Psoas muscle (tissue), 8 donors: ENCODE results near the gene PIM3. TPM values are rescaled to one million over a fixed set of nuclear protein-coding genes. Genes with fewer than 3 reads are reported as not detected.

ENCODE experiments used
- ATAC-seq, 4 donors: fragments of 200-7000 bp; cut with Tn5 transposase; one replicate each; pipeline ENCODE4 v1.9.1; 2020; ENCODE audit warnings: moderate library complexity in 3 of 4, mild to moderate bottlenecking in 2 of 4
- DNase-seq, 2 donors: peaks; one replicate each; pipeline ENCODE4 v3.0.0-alpha.2; 2020
- H3K27ac ChIP-seq: fragments of 200-600 bp; one replicate; pipeline ENCODE4 v1.8.0; 2022
- H3K27me3 ChIP-seq, 3 donors: fragments of 200-600 bp in 1 of 3; one replicate each; pipeline versions ENCODE4 v1.6.1 to v1.8.0; 2013 to 2022; ENCODE audit warnings: low read length in 2 of 3, mild to moderate bottlenecking in 2 of 3, moderate library complexity in 1 of 3; ENCODE audit not compliant: insufficient read depth in 3 of 3
- H3K36me3 ChIP-seq, 2 donors: fragments of 200-600 bp in 1 of 2; one replicate each; pipeline versions ENCODE4 v1.6.1 to v1.8.0; 2013 to 2022; ENCODE audit warnings: low read depth in 1 of 2, mild to moderate bottlenecking in 1 of 2, moderate library complexity in 1 of 2; ENCODE audit not compliant: insufficient read depth in 1 of 2
- H3K4me1 ChIP-seq: fragments of 200-600 bp; one replicate; pipeline ENCODE4 v1.8.0; 2022
- H3K4me3 ChIP-seq: fragments of 200-600 bp; one replicate; pipeline ENCODE4 v1.8.0; 2022; ENCODE audit warnings: mild to moderate bottlenecking
- H3K9me3 ChIP-seq: fragments of 200-600 bp; one replicate; pipeline ENCODE4 v1.8.0; 2022
- CTCF ChIP-seq: fragments of 200-600 bp; IDR thresholded peaks from one replicate; pipeline ENCODE4 v1.8.0; 2022; ENCODE audit warnings: antibody characterized with exemption
- WGBS, 3 donors: extraction: QIAGEN DNeasy Blood & Tissue Kit; methylation state at CpG; one replicate each; pipeline versions ENCODE4 v1.1.6 to v1.1.7; 2013; 5-methylcytosine and 5-hydroxymethylcytosine counted together
- intact Hi-C, 2 donors: fragments of 100-400 bp; cut with DNase I; formaldehyde crosslinking; loops; one replicate each; pipeline versions ENCODE4 v1.11.0 to v1.14.2; 2022
- polyA plus RNA-seq, 3 donors: library from polyadenylated mRNA; stranded (reverse); fragments of 200-250 nt; gene quantifications; one replicate each; pipeline ENCODE4 v1.2.3, GENCODE V29; 2013
- total RNA-seq, 4 donors: library from RNA; stranded (reverse); fragmentation: NEBNext Ultra II Directional in 2 of 4; extraction: Animal tissue kit (Norgen Biotek cat#: 25700) in 2 of 4; gene quantifications; one replicate each; pipeline versions ENCODE4 v1.2.1 to v1.2.4, GENCODE V29; 2021 to 2023
- donor health status: healthy with polysubstance abuse.
- donor health status: DM: no; HTN: no; CAD: no; lungs with moderate emphysema.
- donor health status: Bipolar disorder and iron deficiency.
- donor health status: healthy.
- donor health status: DM: yes; HTN: yes; CAD: no.
- donor health status: DM: no; HTN: no; CAD: no.
- donor health status: DM: no; HTN: no; CAD: no.
- donor health status: DM: yes; HTN: yes; CAD: no.

The PIM3 gene
- total and polyA plus RNA-seq, 7 donors = 40.5 to 128 (median 79.0) TPM

- H3K27ac ChIP-seq = no peak overlapping the region
- DNase-seq = no peak
- intact Hi-C loops = loop anchor here (5.0 to 10.0 kb wide), 2 partner anchors 156 to 262 kb away; partner anchors contain the start of gene TRABD (in 1 of the 2)
- peaks cover 4% of the 10 kb centered on the region for H3K4me1 ChIP-seq
- WGBS, 3 donors = 91 to 93% (median 93%) methylated on average over 20 to 25 of the region's 25 CpGs
- no peaks in the 10 kb centered on the region for H3K9me3 ChIP-seq
- H3K4me3 ChIP-seq = no peak overlapping the region
- ATAC-seq = no peak
- H3K36me3 ChIP-seq = peaks cover 5 to 51% of the 10 kb centered on the region in 2 donors
- TF ChIP-seq CTCF = no peak
- no peaks in the 10 kb centered on the region for H3K27me3 ChIP-seq
Observed at GRCh38 chr22:49922926-49923325, 37.6 kb upstream of the PIM3 start.

DNA sequence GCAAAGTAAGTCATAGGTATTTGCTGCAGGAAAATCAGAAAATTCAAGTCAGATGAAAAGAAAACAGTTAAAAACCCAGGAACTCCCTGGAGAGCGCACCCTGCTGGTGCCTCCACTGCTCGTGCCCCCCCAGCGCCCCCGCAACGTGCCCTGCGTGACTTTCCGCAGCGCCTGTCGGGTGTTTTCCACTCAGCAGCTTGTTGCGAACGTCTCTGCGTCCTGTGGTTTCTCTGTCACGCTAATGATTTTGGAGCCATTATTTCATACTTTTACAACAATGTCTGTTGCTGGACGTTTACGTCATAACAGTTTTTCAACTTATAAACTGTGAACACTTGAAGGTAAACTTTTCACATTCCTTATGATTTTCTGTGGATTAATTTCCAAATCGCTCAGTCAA, 37.1 kb upstream of the PIM3 start:
- H3K36me3 ChIP-seq = peaks cover 5 to 51% of the 10 kb centered on the region in 2 donors
- H3K9me3 ChIP-seq = no peaks in the 10 kb centered on the region
- no peak overlapping the region for H3K27ac ChIP-seq
- no peak overlapping the region for H3K4me3 ChIP-seq
- intact Hi-C loops = loop anchor here (5.0 to 10.0 kb wide), 2 partner anchors 156 to 261 kb away; partner anchors contain the start of gene TRABD (in 1 of the 2)
- no peaks in the 10 kb centered on the region for H3K27me3 ChIP-seq
- 79 to 88% (median 82%) methylated on average over 16 of the region's 16 CpGs for WGBS, 3 donors
- TF ChIP-seq CTCF = no peak
- DNase-seq (no peak), ATAC-seq (no peak)
- H3K4me1 ChIP-seq = peaks cover 4% of the 10 kb centered on the region

DNA sequence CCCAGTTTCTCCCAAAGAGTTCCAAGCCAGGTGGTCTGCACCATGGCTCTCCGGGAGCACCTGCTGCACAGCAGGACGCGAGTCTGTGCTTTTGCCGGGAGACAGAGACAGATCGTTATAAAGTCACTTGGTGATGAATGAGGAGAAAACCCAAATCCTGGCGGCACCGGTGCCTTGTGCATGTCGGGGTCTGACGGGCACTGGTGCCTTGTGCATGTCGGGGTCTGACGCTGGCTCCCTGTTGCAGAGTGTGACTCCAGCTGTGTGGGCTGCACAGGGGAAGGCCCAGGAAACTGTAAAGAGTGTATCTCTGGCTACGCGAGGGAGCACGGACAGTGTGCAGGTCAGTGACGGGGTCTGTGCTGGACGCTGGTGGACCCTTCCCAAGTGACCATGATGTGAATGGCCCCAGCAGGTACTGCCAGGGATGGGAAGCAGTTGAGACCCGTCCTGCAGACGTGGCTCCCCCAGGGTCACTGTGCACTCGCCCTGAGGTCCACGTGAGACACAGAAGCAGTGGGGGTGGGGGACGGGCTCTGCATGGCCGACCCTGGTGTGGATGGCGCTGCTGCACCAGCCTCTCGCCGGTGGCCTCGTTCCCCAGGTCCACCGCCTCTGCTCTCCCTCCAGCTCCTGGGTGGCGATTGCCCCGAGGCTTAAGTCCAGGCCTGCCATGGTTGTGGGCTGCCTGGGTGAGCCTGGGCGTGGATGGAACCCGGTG, 36.3 kb upstream of the PIM3 start:
- WGBS, 3 donors = 95 to 96% (median 95%) methylated on average over 28 to 31 of the region's 31 CpGs
- H3K4me3 ChIP-seq = no peak overlapping the region
- peaks cover 1% of the 10 kb centered on the region for H3K4me1 ChIP-seq
- H3K36me3 ChIP-seq = peaks cover 5 to 51% of the 10 kb centered on the region in 2 donors
- intact Hi-C loops = loop anchor here (5.0 to 10.0 kb wide), 2 partner anchors 157 to 261 kb away; partner anchors contain the start of gene TRABD (in 1 of the 2)
- TF ChIP-seq CTCF = no peak
- peaks cover 0 to 5% (median 0%) of the 10 kb centered on the region in 3 donors for H3K27me3 ChIP-seq
- no peaks in the 10 kb centered on the region for H3K9me3 ChIP-seq
- ATAC-seq = no peak
- no peak overlapping the region for H3K27ac ChIP-seq
- no peak for DNase-seq

DNA sequence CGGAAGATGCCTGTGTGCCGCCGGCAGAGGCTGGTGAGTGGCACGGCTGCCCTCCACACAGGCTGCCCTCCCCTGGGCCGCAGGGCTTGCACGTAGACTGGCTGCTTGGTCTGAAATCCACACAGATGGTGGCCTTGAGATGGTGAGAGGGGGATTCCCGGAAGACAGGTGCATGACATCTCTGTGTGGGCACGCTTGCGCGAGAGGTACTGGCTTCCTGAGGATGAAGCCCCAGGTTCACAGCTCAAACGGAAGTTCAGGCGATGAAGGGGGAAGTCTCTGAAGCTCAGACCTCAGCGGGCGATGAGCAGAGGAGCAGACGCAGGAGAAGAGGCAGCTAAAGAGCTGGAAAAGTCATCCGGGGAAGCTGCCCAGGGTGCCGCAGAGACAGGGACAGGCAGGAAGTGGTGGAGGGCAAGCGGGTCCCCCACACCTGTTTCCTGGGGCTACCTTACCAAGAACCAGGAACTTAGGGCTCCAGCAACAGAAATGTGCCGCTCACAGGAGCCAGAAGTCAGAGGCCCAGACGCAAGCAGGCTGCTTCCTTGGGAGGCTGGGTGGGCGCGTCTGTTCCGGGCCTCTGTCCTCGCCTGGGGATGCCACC, 34.9 kb upstream of the PIM3 start:
- Histone ChIP-seq H3K9me3 (no peaks in the 10 kb centered on the region), H3K4me1 (peaks cover 6% of the 10 kb centered on the region), H3K36me3 (peaks cover 0 to 44% of the 10 kb centered on the region in 2 donors), H3K27ac (no peak overlapping the region), H3K4me3 (no peak overlapping the region), H3K27me3 (peaks cover 0 to 5% (median 0%) of the 10 kb centered on the region in 3 donors)
- WGBS, 3 donors = 88 to 95% (median 89%) methylated on average over 23 to 24 of the region's 24 CpGs
- intact Hi-C loops = loop anchor here in 1 of 2 donors (10.0 kb wide), 1 partner anchor 259 kb away; the partner anchor contains the start of gene TRABD
- no peak for TF ChIP-seq CTCF
- ATAC-seq (no peak), DNase-seq (no peak)
